ENCODE results near the gene DCTN2. TPM values are rescaled to one million over a fixed set of nuclear protein-coding genes. Genes with fewer than 3 reads are reported as not detected.
"Not testable (repeated sequence)": the region's sequence is repeated elsewhere in the genome, so short reads cannot be mapped to it uniquely, and the experiment has no call there.

DCTN2 gene
- total RNA-seq, 1 donor from 2014 or later = 95.0 TPM

DNA sequence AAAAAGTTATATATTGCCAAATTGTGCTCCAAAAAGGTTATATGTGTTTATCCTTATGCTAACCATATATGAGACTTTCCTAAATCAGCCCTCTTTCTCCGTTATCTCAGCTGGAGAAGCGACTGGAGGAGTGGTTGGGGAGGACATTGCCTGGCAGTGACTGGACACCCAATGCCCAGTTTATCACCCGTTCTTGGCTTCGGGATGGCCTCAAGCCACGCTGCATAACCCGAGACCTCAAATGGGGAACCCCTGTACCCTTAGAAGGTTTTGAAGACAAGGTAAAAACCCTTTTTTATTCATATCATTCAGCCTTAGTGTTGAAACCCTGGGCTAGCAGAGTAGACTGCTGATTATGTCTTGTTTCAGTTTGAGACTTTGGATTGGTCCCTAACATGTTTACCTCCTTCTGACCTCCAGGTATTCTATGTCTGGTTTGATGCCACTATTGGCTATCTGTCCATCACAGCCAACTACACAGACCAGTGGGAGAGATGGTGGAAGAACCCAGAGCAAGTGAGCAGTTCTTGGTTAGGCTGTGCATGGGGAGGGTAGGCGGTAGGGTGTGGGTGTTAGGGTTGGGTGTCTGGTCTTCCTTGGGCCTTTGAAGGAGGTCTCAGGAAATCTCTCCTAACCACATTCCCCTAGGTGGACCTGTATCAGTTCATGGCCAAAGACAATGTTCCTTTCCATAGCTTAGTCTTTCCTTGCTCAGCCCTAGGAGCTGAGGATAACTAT lies 35.2 kb downstream of the DCTN2 start:
- intact Hi-C loops (cut with DNase I) = no loop called here
- ATAC-seq (ENCODE audit: poor library complexity) = no peak
- DNase-seq = no peak

DNA sequence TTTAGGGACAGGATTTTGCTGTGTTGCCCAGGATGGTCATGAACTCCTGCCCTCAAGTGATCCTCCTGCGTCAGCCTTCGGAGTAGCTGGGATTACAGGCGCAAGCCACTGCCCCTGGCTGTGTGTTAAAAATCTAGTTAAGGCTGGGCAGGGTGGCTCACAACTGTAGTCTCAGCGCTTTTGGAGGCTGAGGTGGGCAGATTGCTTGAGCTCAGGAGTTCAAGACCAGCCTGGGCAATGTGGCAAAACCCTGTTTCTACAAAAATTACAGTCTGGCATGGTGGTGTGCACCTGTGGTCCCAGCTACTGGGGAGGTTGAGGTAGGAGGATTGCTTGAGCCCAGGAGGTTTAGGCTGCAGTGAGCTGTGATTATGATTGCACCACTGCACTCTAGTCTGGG lies 35.8 kb downstream of the DCTN2 start:
- DNase-seq (no peak), ATAC-seq (ENCODE audit: poor library complexity) (no peak)
- intact Hi-C loops (cut with DNase I) = no loop called here

DNA sequence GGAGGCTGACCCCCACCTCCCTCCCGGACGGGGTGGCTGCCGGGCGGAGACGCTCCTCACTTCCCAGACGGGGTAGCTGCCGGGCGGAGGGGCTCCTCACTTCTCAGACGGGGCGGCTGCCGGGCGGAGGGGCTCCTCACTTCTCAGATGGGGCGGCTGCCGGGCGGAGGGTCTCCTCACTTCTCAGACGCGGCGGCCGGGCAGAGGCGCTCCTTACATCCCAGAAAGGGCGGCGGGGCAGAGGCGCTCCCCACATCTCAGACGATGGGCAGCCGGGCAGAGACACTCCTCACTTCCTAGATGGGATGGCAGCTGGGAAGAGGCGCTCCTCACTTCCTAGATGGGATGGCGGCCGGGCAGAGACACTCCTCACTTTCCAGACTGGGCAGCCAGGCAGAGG lies 39.2 kb downstream of the DCTN2 start:
- ATAC-seq (ENCODE audit: poor library complexity); intact Hi-C loops (cut with DNase I): not testable (repeated sequence)

DNA sequence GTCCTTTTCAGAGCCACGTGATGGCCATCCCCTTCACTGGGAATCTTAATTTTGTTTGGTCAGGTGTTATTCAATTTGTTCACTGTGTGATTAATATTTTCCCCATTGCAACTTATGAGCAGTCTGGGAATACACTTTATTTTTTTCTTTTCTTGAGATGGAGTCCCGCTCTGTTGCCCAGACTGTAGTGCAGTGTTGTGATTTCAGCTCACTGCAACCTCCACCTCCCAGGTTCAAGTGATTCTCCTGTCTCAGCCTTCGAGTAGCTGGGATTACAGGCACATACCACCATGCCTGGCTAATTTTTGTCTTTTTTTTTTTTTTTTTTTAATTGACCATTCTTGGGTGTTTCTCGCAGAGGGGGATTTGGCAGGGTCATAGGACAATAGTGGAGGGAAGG lies 40.5 kb downstream of the DCTN2 start:
- DNase-seq; ATAC-seq (ENCODE audit: poor library complexity); intact Hi-C loops (cut with DNase I): not testable (repeated sequence)

More for the DNA sequence above, 39.2 kb downstream of the DCTN2 start:
- not testable (repeated sequence) for DNase-seq

DNA sequence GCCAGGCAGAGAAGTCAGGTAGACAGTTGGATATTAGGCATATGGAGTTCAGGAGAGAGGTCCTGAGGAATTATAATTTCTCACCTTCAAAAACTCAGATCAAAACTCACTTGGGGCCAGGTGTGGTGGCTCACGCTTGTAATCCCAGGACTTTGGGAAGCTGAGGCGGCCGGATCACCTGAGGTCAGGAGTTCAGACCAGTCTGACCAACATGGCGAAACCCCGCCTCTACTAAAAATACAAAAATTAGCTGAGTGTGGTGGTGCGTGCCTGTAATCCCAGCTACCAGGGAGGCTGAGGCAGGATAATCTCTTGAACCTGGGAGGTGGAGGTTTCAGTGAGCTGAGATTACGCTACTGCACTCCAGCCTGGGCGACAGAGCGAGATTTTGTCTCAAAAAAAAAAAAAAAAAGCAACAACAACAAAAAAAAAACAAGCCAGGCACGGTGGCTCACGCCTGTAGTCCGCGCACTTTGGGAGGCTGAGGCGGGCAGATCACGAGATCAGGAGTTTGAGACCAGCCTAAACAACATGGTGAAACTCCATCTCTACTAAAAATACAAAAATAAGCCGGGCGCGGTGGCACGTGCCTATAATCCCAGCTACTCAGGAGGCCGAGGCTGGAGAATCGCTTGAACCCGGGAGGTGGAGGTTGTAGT lies 44.6 kb downstream of the DCTN2 start:
- ATAC-seq (ENCODE audit: poor library complexity); intact Hi-C loops (cut with DNase I); DNase-seq: not testable (repeated sequence)

DNA sequence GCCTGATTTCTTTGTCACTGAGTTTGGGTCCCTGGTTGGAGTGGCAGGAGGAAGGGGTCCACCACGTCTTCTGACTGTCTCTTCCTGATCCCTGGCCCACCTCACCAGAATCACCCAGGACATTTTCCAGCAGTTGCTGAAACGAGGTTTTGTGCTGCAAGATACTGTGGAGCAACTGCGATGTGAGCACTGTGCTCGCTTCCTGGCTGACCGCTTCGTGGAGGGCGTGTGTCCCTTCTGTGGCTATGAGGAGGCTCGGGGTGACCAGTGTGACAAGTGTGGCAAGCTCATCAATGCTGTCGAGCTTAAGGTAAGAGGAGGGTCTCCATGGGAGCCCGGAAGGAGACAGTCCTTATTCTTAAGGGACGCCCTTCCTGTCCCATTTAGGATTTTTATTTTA lies 46.8 kb downstream of the DCTN2 start:
- DNase-seq (no peak), ATAC-seq (ENCODE audit: poor library complexity) (no peak)
- intact Hi-C loops (cut with DNase I) = no loop called here

DNA sequence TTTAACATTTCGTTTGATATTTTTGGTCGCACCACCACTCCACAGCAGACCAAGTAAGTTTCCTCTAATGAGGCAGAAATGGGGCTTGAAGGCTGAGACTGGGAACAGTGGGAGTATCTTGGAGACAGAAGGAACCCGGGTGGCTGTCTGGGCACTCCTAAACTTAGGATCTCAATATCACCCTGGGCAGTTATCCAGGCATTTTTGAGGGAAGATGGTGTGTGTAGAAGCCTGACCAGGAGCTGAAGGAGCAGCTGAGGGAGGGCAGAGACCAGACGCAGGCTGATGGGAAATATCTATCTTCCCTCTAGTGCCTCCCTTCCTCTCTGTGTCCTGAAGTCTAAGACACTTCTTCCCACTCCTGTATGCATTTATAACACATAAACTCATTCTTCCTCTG lies 48.4 kb downstream of the DCTN2 start:
- ATAC-seq (ENCODE audit: poor library complexity) (no peak), DNase-seq (no peak)
- intact Hi-C loops (cut with DNase I) = no loop called here

DNA sequence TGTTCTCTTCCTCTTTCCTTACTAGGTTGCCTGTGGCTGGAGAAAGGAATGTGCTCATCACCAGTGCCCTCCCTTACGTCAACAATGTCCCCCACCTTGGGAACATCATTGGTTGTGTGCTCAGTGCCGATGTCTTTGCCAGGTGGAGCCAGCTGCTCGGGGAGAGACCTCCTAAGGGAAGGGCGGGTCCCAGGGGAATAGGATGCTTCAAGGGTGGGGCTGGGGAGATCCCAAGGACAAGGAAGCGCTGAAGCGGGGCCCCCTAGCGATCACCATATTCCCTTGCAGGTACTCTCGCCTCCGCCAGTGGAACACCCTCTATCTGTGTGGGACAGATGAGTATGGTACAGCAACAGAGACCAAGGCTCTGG lies 48.9 kb downstream of the DCTN2 start:
- ATAC-seq (ENCODE audit: poor library complexity) (no peak), DNase-seq (no peak)
- intact Hi-C loops (cut with DNase I) = no loop called here

DNA sequence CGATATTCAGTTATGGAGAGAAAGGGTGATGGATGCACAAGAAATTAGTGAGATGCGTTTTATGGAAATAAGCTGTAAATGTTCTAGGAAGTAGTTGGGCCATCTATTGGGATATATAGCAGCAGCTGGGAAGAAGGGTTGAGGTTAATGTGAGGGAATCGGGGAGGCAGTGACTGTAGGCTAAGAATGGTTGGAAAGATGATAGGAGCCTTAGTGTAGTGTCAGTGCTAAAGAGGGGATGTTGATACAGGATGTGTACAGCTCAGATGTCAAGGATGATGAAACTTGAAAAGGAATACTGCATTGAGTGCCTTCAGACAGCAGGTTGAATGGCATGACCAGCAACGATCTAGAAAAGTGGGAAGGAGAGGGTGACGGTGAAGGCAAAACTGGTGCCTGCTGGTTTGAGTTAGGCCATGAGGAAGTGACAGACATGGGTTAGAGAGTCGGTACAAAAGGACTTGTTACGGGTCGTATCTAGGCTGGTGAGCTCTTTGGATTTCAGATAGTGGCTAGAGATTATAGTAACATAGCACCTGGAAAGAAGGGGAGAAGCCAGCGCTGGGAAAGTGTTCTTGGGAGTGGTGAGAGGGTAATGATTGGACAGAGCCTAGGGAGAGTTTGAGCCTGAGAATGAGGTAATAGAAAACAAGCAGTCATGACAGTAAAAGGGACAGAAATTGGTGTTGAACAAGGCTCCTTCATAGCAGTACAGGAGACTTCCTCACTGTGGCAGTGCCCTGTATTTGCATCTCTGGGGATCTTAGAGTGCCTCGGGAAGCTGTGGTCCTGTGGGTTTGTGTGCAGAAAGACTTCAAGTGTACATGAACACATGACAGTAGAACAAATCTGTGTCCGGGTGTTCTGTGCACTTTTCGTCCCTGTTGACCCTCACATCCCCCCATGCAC lies 49.5 kb downstream of the DCTN2 start:
- no peak for DNase-seq
- no peak for ATAC-seq (ENCODE audit: poor library complexity)
- intact Hi-C loops (cut with DNase I) = no loop called here

DNA sequence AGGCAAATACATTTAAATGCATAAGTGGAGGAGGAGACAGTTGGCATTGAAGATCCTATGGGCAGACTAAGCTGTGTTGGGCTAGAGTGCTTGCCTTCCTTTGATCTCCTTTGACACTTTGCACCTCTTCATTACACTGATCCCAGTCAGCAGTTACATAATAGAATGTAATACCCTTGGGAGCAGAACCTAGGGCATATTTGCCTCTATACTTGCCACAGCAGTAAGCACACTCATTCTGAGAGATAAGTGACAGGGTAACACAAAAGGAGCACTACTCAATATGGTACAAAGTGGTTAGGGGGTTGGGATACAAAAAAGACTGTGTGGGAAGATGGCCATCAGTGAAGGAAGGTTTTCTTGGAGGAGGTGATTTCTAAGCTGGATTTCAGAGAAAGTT lies 50.2 kb downstream of the DCTN2 start:
- DNase-seq = no peak
- ATAC-seq (ENCODE audit: poor library complexity) = peak; percentile 25
- intact Hi-C loops (cut with DNase I) = no loop called here

DNA sequence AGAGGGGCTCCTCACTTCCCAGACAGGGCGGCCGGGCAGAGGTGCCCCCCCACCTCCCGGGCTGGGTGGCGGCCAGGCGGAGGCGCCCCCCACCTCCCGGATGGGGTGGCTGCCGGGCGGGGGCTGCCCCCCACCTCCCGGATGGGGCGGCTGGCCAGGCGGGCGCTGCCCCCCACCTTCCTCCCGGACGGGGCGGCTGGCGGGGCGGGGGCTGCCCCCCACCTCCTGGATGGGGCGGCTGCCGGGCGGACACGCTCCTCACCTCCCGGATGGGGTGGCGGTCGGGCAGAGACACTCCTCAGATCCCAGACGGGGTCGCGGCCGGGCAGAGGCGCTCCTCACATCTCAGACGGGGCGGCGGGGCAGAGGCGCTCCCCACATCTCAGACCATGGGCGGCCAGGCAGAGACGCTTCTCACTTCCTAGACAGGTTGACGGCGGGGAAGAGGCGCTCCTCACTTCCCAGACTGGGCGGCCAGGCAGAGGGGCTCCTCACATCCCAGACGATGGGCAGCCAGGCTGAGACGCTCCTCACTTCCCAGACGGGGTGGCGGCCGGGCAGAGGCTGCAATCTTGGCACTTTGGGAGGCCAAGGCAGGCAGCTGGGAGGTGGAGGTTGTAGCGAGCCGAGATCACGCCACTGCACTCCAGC lies 51.8 kb downstream of the DCTN2 start:
- DNase-seq; intact Hi-C loops (cut with DNase I); ATAC-seq (ENCODE audit: poor library complexity): not testable (repeated sequence)

DNA sequence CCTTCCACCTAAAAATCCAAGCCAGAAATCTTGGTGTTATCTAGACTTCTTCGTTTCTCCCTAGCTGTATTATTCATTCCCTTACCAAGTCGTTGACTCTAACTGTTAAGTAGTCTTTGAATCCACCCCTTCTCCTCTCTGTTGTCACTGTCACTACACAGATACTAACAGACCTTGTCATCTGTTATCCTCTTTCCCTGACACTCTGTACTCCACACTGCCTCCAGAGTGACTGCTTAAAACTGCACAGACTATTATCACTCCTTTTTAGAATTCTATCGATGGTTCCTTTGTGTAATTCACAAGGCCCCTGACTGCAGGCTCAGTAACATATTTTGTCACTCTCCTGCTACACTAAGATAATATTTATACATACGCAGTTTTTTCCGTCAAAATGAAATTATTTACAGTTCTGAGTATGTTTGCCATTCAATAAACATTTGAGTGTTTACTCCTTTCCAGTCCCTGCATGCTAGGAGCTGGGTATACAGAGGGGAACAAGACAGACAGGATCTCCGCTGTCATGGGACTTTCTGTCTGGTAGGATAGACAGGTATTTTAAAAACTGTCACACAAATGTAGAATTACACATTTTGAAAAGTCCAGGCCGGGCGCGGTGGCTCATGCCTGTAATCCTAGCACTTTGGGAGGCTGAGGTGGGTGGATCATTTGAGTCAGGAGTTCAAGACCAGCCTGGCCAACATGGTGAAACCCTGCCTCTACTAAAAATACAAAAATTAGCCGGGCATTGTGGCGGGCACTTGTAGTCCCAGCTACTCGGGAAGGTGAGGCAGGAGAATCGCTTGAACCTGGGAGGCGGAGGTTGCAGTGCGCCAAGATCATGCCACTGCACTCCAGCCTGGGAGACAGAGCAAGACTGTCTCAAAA lies 55.4 kb downstream of the DCTN2 start:
- DNase-seq = no peak
- ATAC-seq (ENCODE audit: poor library complexity) = no peak
- intact Hi-C loops (cut with DNase I) = no loop called here

DNA sequence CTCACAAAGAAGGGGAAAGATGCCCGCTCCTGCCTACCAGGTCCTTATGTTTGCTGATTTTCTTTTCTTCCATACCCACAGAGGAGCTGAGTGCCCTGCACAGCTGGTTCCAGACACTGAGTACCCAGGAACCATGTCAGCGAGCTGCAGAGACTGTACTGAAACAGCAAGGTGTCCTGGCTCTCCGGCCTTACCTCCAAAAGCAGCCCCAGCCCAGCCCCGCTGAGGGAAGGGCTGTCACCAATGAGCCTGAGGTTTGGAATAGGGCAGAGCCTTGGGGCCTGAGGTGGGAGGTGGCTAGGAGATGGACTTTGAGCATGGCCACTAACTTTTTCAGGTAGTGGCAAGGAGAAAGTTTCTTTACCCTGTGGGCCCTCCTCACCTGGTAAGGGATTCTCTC lies 56.9 kb downstream of the DCTN2 start:
- DNase-seq = no peak
- intact Hi-C loops (cut with DNase I) = no loop called here
- no peak for ATAC-seq (ENCODE audit: poor library complexity)

DNA sequence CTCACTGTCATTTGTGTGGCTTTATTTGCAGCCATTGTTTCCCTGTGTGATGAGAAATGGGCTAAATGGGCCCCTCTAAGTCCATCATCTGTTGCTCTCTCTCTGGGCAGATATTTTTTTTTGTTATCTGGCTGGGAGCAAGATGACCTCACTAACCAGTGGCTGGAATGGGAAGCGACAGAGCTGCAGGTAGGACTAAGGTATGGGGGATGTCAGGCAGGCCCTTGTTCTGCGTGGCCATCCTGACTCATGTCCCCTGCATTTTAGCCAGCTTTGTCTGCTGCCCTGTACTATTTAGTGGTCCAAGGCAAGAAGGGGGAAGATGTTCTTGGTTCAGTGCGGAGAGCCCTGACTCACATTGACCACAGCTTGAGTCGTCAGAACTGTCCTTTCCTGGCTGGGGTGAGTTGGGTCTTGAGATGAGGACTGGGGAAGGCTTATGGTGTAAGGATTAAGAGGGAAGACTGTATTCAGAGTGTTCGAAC lies 57.8 kb downstream of the DCTN2 start:
- ATAC-seq (ENCODE audit: poor library complexity) = no peak
- no peak for DNase-seq
- intact Hi-C loops (cut with DNase I) = no loop called here

DNA sequence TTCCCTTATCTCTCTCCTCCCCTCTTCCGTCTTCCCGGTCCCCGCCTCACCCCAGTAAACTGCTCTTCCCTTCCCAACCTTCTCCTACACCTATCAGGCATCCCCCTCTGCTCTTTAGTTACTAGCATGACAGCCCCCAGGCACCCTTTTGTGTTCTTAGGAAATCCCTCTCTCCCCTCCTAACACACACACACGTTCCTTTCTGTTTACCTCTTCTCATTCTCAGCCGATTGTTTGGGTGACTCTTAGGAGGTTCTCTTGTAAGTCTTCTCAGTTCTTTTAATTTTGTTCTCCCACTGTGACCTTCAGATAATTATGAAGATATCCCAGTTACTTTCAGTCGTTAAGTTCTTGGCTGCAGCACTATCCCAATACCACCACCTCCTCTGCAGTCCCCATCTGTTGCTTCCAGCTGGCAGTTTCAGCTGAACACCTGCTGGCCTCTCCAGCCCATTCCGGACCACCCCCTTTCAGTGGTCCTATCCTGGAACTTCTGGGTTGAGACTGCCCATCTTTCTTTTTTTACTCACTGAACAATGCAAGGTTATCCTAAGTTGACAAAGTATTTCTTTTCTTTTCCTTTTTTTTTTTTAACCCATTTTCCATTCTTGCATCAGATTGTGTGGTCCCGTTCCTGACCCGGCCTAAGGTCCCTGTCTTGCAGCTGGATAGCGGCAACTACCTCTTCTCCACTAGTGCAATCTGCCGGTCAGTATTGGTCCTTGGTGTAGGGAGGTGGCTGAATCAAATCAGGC lies 58.4 kb downstream of the DCTN2 start:
- intact Hi-C loops (cut with DNase I) = no loop called here
- no peak for ATAC-seq (ENCODE audit: poor library complexity)
- DNase-seq = no peak

DNA sequence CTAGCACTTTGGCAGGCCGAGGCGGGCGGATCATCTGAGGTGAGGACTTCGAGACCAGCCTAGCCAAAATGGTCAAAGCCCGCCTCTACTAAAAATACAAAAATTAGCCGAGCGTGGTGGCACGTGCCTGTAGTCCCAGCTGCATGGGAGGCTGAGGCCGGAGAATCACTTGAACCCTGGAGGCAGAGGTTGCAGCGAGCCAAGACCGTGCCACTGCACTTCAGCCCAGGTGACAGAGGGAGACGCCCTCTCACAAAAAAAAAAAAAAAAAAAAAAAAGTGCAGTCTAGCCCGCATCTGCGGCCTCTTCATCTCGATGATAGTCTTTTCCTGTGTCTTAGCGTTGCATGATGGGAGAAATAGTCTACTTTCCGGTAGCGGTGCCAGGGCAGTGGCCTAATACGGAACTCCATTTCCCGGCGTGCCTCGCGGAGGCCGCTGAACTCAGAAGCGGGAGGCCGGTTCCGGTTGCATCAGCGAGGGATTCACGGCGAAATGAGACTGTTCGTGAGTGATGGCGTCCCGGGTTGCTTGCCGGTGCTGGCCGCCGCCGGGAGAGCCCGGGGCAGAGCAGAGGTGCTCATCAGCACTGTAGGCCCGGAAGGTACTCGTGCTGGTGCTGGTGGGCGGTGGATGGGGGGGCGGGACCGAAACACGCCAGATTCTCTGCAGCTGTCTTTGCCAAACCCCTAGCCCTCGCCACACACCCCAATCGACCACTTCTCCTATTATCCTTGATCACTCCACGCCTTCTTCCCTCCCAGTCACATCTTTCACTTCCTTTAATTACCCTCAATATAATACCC lies 59.2 kb downstream of the DCTN2 start, which contains the start of gene MARS1:
MARS1 (plus strand) TSS at position 472 of the 805 bp plus-strand sequence; CDS start at position 495, 23 bp downstream.
- DNase-seq (peak; percentile 97), ATAC-seq (ENCODE audit: poor library complexity) (peak; percentile 99)
- intact Hi-C loops (cut with DNase I) = no loop called here

Data from Right ventricle myocardium superior (tissue), 1 donor.